NCI-H446 treated with DMSO at 0.1 percent for 48 hours (cell line): ENCODE data around the gene ZNF423.

Experiments used
- DNase-seq: peaks from one replicate; lab custom pipeline; 2025; lab: John Stamatoyannopoulos, UW

Gene ZNF423

DNA sequence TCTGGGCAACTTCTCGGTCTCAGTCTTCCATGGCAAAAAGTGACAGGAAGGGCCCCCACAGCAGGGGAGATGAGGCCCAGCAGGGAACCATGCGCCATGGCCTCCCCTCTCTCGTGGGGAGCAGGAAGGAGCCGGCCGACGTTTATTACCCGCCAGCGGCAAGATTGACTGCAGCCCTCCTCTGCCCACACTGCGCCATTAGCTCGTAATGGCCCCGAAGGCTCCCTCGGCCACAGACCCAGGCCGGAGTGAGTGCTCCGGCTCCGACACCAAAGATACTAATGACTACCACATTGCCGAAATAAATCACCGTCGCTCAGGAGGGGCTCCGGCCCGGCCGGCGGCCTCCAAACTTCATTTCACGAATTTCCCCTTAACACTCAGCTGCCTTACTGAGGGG, 255.4 kb downstream of the ZNF423 start:
- no peak for DNase-seq

DNA sequence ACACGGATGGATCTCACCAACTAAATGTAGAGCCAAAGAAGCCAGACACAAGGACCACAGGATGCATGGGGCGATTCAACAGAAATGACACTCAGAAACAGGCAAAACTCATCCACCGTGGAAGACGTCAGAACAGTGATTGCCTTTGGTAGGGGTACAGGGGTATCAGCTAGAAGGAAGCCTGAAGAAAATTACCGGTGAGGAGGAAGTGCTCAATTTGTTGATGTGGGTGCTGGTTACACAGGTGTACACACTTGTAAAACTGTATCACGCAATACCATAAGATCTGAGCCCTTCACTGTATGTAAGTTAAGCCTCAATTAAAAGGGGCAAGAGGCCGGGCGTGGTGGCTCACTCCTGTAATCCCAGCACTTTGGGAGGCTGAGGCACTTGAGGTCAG, 256.2 kb downstream of the ZNF423 start:
- no peak for DNase-seq

DNA sequence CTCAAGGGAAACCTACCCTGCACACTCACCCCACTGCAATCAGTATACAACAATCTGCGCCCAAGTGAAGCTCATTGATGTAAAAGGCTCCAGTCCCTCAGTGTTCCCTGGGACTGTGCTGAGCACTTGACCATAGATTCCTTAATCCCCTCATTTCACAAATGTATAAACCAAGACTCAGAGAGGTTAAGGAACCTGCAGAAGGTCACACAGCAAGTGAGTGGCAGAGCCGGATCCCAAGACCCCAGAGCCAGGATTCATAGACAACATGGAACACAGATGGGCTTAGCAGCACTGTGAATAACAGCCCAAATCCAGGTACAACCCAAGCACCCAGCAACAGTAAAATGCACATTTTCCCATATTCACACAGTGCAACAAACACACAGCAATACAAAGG, 256.6 kb downstream of the ZNF423 start:
- no peak for DNase-seq

DNA sequence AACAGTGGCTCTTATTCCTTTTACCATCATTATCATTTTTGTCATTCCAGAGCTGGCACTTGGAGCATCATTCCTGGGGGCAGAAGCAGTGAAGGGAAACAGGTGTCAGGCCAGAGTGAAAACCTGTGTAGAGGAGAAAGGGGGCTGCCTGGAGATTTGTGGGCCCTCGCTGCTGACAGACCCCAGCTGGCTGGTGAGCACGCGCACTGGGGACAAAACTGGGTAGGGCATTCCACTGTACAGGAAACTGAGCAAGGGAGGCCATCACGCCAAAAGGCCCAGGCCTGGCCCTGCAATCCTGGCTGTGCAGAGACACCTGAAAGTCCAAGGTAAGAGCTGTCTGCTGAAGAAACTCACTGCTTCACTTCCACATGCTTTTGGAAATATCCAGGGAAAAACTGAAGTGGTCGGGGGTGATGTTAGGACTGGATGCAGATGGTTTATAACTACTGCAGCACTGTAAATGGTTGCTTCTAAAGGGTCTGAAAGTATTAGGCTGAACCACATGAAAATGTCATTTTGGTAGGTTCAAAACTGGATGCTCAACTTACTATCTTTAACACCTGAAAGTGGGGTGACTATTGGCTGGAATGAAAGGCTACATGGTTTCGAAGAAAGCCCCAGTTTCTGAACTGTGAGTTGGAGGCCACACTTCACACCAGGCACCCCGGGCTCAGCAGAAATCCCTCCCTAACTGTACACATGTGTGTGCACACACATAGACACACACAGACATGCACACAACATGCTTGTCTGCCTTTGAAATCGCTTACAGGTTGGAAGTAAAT, 257.3 kb downstream of the ZNF423 start:
- no peak for DNase-seq

DNA sequence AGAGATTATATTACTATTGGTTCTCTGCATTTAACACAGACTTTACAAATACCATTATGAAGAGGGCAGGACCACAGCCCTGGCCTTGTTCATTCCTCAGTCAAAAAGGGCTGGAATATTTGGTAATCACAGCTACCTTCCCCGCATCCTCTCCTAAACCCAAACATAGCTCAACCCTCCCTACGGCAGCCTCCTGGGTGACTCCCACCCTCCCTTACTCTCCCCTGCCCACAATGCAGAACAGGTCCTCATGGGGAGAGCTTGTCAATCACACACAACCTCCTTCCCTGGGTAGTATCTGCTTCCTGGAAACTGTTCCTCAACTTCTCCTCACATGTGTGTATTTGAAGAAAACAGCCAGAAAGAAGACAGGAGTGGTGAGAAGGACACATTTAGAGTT, 258.1 kb downstream of the ZNF423 start:
- DNase-seq, result no peak

DNA sequence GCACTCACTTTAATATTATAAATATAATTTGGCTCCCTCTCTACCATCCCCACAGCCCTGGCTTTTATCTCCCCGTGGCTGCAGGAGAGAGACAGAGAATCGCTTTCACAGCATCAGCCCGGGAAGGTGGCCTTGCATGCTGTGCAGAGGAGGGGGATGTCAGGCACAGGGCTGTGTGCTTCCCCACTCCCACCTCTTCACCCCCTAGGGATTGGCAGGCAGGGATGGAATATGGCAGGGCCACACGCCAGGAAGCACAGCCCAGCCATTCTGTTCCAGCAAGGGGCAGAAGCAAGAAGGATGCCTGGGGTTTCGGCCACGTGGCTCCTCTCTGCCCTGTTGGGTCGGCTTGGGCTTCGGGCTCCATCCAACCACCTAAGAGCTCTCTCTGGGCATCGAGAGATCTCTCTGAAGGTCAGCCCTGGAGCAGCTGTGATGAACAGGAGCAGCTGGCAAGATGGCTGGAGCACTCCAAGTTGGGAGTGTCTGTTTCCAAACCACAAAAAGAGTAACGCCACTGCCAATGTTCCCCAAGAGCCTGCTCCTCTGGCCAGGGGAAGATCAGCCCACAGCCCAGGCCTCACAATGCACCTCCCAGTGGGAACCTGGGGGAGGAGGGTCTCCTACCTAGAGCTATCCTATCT, 259.1 kb downstream of the ZNF423 start:
- DNase-seq, result peak; percentile 54

DNA sequence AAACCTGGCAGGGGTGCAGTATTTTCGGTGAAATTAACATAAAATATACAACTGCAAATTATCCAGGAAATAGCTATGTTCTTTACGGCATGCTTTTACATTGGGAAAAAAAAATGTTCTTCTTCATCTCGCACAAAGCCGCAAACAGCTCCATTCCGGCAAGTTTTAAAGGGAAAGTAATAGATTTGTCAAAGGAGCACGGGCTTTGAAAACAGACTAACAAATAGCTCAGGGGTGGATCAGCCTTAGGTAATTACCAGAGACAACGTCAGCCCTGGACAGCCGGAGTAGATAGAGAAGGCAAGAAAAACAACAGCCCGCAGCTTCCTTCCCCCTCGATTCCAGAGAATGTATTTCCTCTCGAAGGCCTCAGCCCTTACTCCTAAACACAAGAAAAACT, 259.8 kb downstream of the ZNF423 start:
- DNase-seq, result no peak

DNA sequence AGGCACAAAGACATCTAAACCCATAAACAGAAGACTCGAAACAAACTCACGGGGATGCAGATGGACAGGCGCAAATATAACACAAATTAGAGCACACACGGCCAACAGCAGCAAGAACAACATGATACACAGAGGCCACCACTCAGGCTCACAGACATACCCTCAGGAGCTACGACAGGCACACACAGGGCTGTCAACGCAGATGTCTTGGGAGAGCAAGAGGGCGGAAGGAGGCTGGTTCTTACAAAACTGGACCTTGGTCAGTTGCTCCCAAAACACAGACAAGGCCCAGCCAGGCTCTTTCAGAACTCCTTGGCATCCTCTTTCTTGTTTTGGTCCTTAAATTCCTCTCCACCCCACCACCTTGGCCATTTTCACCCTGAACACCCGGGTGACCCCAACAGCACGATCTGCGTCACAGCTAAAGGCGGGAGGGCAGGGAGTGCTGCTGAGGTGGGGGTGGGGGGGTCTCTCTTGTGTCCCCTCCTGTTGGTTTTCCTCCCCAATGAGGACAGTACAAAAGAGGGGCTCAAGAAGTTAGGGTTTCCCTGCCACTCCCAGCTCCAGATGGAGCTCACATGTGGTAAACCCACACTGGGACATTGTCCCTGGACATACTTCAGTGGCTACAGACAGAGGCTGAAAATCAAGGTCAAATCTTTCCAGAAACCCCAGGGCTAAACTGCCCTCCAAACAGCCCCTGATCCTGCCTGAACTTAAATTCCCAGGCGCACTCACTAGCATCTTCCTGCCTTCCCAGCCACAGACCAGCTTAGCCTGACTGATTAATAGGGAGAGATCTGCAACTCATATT, 261.0 kb downstream of the ZNF423 start:
- DNase-seq, result no peak

DNA sequence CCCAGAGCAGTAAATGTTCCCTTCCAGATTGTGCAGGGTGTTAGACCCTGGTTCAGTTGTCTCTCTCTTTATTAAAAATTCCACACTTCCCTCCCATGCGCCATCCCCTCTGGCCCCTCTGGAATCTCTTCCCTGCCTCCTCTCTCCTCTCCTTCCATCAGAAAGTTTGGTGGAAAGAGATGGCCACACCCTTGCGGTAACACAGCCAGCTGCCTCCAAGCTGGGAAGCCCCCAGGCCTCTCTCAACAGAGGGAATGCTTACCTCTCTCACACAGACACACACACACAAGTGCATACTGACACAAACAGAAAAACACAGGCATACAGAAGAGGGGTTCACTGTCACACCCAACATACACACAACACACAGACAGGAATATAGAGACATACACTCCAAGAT, 261.8 kb downstream of the ZNF423 start:
- no peak for DNase-seq

DNA sequence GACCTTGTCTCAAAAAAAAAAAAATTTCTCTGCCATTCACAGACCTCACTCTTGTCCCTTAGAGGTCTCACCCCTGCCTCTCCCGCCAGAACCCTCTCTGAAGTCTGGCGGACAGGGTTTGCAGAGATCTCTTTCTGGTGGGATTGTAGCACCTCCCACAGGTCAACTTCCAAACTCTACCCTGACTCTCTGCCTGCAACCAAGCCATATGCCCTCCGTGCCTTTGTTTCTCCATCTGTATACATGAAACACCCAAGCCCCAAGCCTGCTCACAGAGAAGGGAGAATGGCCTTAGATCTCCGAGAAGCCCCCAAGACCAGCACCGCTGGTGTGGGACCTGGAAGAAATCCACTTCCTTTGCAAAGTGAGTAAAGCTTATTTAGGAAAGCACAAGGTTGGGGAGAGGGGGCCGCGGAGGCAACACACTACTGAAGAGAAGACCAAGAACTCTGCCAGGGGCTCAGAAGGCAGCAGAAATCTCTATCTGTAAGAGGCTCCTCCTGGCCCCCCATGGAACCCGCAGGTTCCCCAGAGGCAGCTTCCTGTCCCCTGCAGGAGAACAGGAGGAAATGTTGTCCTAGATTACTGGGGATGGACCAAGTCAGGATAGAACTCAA, 262.4 kb downstream of the ZNF423 start:
- no peak for DNase-seq

DNA sequence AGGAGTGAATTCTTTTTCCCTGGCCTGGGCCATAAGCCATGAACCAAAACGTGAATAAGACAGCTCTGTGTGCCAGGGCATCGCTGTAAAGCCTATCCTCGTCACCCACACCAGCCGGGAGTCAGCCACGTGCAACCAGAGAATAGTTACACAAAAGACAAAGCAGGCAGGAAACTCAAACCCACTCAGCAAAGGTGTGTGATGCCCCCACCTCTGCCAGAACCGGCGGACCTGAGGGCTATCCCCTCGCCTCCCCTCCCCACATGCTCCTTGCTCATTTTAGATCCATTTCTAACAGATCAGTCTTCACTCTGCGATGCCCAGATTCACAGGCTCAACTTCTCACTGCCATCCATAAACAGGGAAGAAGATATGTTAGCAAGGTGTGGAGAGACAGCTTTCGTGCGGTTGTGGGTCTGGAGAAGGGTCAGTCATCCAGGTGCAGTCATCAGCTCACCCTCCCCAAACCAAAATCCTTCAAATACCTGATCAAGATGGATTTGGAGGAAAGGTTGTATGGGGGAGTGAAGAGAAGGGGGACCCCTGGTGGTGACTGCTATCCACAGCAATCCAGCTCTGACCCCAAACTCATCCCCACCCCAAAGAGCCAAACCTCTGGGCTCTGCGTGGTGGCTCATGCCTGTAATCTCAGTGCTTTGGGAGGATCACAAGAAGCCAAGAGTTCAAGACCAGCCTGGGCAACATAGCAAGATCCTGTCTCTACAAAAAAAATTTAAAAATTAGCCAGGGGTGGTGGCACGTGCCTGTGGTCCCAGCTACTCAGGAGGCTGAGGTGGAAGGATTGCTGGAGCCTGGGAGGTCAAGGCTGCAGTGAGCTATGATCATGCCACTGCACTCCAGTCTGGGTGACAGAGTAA, 263.1 kb downstream of the ZNF423 start:
- DNase-seq, result no peak

DNA sequence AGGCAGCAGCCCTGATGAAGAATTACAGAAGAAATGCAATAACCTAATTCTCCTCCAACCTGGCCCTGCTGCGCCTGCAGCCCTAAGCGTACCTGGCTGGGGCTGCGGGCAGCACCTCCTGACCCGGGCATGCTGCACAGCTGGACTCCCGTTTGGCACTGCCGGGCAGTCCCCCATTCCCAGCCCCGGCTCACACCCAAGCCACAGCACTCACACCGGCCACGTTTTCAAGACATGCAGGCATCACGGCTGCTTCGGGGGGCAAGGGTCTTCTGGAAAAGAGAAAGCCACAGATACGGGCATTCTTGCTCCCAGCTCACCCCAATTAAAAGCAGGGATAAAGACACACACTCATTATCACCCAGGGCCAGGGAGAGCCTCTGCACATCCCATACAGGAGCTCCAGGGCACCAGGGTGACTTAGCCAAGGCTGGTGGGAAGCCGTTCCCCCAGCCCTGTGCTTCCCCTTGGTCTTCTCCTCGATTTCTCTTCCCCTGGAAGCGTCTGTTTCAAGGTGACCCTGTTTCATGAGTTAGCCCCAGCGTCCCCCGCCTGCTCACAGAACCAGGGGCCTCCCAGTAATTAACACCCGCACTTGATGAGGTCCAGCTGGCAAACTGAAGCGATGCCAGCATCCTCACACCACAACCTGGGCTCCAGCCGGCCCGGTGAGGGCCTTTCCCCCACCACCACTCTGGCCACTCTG, 265.6 kb downstream of the ZNF423 start:
- DNase-seq, result no peak

DNA sequence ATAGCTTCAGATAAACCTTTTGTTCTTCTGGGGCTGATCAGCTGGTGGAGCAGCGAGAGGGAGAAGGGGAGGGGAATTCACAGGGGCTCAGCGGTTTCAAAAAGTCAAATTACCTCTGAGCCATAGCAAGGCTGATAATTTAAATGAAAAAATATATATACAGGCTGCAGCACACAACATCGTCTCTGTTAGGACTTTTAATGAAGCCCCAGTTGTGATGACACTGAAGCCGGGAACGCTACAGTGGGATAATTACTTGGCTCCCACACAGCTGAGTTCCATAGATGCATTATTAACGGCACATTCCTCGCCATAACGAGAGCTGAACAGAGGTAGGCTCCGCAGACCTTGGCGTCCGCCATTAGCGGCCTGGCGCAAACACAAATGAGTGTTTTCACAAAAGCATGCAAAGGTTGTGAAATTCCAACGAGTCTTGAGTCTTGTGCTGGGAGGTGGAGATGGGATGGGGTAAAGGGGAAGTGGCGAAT, 266.3 kb downstream of the ZNF423 start:
- DNase-seq, result no peak

DNA sequence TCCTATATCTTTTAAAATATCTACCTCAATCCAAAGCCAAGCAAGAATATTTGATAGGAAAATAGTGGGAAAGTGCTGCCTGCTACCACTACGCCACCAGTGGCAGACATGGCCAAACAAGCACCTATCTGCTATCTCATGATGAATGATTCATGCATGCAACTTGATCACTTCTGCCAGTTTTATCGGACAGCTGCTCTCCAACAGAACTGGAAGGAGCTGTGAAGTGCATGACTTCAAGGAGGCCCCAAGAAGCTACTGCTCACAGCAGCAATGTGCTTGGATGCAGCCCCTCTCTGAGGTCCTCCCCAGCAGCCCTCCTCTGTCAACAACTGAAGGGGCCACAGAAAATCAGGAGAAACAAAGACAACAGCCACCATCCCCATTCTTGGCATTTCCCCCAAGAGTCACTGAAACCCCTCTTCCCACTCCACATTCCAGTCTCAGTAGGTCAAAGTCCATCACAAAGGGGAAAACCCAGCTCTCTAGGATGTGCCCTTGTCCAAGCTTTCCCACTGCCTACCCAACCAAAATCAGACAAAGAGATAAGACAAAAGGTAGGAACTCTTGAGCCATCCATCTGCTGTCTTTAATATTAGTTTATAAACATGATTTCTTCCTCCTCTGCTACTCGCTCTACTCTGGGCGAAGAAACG, 267.1 kb downstream of the ZNF423 start:
- no peak for DNase-seq

DNA sequence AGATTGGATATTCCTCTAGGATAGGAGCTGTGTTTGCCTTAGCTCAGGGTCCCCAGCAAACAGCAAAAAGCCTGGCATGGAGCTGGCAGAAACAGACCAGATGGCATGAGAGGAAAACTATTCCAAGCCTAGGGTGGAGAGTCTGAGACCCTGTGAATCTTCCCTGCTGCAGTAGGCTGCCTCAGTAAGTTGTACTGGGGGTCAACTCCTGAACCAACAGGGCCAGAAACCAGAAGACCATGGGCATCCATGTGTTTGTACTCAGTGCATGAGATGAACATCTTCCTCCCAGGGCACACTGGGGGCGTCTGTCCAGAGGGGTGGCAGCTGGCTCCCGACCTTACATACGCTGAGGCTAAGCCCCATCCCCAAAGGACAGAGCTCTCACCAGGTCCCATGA, 267.9 kb downstream of the ZNF423 start:
- DNase-seq, result no peak

DNA sequence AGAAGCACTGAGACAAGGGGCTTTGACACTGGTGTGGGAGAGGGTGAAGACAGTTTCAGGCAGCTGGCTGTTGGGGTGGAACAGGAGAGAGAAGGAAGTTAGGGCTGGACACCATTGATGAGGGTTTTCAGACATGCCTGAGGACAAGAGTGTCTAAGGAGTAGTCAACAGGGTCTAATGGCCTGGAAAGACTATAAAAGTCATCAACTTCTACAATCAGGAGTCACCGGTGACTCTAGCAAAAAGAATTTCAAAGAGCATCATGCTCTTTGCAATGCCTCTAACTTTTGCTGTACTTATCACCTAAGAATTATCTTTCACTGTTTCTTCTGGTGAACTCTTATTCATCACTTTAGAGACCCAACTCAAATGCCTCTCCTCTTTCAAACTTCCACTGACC, 268.4 kb downstream of the ZNF423 start:
- DNase-seq, result no peak

DNA sequence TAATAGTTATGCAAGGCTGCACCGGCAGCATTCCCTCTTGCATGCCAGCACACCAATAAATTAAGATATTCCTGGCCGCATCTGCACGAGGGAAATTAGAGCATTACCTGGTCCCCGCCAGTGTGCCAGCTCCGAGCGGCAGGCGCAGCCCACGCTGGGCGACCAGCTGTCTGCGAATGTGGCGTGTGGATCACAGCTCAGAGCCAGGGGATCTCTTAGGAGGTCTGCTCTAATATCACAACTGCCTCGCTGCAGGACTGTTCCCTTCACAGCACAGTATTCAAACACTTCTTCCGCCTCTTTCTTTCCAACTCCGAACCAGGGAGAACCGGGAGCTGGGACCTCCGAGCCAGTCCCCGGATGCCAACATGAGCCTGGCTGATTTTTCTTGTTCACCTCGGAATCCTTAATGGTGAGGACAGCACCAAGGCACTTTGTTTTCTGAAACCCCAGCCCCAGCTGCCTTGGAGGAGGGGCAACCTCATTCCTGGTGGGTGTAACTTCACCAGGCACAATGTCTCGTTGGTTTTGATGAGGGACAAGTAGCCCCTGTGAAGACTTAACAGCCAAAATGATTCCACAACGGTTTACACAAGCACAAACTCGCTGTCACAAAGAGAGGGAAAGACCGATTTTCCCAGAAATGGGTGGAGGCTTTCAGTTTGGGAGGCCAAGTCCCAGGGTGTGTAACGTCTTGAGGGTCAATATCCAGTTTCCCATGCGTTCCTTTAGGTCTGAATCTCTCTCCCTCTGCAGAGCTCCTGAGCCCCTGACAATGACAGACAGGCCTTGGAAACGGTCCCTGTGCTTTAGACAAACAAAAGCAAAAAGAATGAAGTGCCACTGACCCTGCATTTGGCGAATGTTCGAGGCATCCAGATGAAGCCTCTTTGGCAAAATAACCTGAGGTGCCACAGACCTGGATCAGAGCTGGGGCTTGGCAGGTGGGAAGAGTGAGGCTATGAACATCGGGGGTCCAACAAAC, 269.2 kb downstream of the ZNF423 start:
- DNase-seq, result no peak

DNA sequence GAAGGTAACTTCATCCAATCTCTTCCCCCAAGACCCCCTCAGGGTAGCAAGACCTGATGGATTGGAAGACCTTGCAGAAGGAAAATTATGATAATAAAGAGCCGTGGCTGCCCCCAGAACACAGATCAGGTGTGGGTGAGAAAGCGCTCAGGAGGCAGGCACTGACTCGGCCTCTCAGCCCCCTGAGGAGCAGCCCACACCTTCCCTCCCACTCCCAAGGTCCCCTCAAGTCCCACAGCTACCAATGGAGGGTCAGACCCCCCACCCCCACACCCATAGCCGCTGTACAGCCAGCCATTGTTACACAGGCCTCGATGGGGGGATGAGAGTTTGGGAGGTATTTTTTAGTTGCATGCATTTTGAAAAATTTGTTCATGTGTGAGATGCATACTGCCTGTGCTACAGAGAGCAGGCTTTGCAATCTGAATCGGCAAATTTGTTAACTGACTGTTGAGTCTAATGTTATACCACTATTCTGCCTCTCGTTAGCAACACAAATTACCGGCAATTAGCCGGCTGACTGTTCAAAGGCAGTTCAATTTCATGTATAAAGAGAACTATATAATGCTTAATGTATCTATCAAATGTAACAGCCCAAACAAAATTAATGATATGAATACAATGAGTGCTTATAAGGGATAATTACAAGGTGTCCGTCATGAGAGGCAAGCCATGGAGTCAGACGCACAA, 270.6 kb downstream of the ZNF423 start:
- DNase-seq, result no peak
